IPS-20b (cell line): Measurements from ENCODE around the gene UGCG.
"Not testable (repeated sequence)": the region's sequence is repeated elsewhere in the genome, so short reads cannot be mapped to it uniquely, and the experiment has no call there.

Experiments
- H3K27ac ChIP-seq: one replicate; pipeline ENCODE4 v1.5.1; 2013; ENCODE audit warnings: low read length
- H3K27me3 ChIP-seq: 2 replicates; pipeline ENCODE4 v1.6.1; 2013; ENCODE audit warnings: mild to moderate bottlenecking, low read length, inconsistent platforms; ENCODE audit not compliant: insufficient read depth
- H3K36me3 ChIP-seq: 2 replicates; pipeline ENCODE4 v1.6.1; 2013; ENCODE audit warnings: low read depth, mild to moderate bottlenecking, inconsistent platforms, low read length, moderate library complexity; ENCODE audit not compliant: insufficient read depth
- H3K4me1 ChIP-seq: 2 replicates; pipeline ENCODE4 v1.6.1; 2013; ENCODE audit warnings: mild to moderate bottlenecking, control low read depth, inconsistent platforms, low read length, moderate library complexity; ENCODE audit not compliant: insufficient read depth
- H3K4me3 ChIP-seq: 2 replicates; pipeline ENCODE4 v1.5.1; 2013; ENCODE audit warnings: mild to moderate bottlenecking, low read length, inconsistent platforms
- H3K9ac ChIP-seq: 2 replicates; pipeline ENCODE4 v1.6.1; 2013; ENCODE audit warnings: low read depth, mild to moderate bottlenecking, inconsistent platforms, low read length, moderate library complexity
- H3K9me3 ChIP-seq: 2 replicates; pipeline ENCODE4 v1.6.1; 2013; ENCODE audit warnings: mild to moderate bottlenecking, low read depth, low read length, inconsistent platforms; ENCODE audit not compliant: insufficient read depth

Gene UGCG

DNA sequence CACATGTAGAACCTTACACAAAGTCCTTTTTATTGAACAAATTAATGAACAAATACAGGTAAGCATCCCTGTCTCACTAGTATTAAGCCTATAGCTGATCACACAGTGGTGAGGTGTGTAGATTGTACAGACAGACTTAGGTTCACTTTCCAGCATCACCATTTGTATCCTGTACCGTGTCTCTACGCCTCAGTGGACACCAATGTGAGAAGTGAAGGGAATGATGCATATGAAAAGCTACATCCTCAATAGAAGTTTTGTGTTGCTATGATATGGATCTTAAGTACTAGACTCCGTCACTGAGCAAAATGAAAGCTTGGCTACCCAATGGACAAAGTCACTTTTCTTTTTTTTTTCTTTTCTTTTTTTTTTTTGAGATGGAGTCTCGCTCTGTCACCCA, 46.6 kb downstream of the UGCG start:
- Histone ChIP-seq H3K4me3 (no peak overlapping the region), H3K27ac (no peak overlapping the region), H3K27me3 (no peaks in the 10 kb centered on the region), H3K4me1 (no peaks in the 10 kb centered on the region), H3K36me3 (no peaks in the 10 kb centered on the region), H3K9ac (no peak overlapping the region), H3K9me3 (no peaks in the 10 kb centered on the region)

DNA sequence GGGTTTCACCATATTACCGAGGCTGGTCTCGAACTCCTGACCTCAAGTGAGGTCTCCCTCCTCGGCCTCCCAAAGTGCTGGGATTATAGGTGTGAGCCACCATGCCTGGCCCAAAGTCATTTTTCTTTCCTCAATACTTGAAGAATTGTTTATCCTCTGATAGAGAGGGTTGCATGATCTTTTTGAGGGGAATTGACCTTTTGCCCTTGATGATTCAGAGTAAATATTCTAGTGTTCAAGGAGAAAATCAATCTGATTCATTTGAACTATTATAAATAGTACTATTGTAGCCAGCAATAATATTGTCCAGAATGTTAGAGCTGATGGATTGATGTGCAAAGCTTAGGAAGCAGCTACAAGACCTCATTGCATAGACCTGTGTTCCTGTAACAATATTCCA, 47.1 kb downstream of the UGCG start:
- Histone ChIP-seq H3K4me3 (no peak overlapping the region), H3K36me3 (no peaks in the 10 kb centered on the region), H3K27me3 (no peaks in the 10 kb centered on the region), H3K9me3 (no peaks in the 10 kb centered on the region), H3K27ac (no peak overlapping the region), H3K4me1 (no peaks in the 10 kb centered on the region), H3K9ac (no peak overlapping the region)

DNA sequence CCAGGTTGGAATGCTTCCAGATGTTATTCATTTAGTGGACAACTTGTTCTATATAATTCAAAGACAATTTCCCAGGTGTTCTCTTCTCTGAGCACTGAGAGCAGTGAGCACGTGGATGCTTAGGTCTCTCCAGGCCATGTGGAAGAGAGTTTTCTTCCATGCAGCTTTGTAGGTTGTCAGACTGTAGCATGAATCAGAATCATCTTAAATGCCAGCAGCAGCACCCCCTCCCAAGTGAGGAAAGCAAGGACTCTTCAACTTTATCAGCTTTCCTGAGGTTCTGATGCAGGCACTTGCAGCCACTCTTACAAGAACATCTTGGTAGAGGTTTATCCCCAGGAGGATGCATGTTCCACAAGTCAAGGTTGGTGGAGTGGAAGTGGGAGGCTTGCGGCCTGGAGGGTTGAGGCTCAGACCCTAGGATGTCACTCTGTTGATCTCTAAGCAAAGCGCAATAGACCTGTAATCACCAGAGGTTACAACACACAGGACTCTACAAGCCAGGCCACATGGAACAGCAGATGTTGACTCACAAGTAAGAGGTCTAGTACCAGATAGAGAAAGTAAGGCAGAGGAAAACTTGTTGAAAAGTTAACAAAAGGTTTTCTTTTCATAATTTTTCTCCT, 47.7 kb downstream of the UGCG start:
- H3K9ac ChIP-seq, result no peak overlapping the region
- no peaks in the 10 kb centered on the region for H3K4me1 ChIP-seq
- H3K27ac ChIP-seq, result no peak overlapping the region

DNA sequence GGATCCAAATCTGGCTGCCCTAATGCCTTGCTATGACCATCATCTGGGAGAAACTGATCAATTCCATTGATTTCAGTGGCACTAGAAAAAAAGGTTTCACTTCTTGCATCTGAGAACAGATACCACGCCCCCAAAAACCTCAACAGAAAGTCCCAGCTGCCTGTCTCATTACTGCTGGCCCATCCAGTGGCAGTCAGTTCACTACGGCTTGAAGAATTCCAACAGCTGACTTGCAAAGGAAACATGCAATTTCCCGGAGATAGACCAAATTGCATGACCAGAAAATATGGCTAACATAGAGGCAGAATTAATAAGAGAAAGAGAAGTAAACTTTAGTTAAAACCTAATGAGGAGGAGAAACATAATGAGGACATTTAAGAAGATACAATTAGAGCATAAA, 48.6 kb downstream of the UGCG start:
- no peaks in the 10 kb centered on the region for H3K9me3 ChIP-seq
- no peaks in the 10 kb centered on the region for H3K4me1 ChIP-seq
- H3K27ac ChIP-seq, result no peak overlapping the region
- no peaks in the 10 kb centered on the region for H3K36me3 ChIP-seq
- no peaks in the 10 kb centered on the region for H3K27me3 ChIP-seq
- no peak overlapping the region for H3K9ac ChIP-seq
- H3K4me3 ChIP-seq, result no peak overlapping the region

More for the DNA sequence above, 47.7 kb downstream of the UGCG start:
- Histone ChIP-seq H3K9me3 (no peaks in the 10 kb centered on the region), H3K27me3 (no peaks in the 10 kb centered on the region), H3K36me3 (no peaks in the 10 kb centered on the region), H3K4me3 (no peak overlapping the region)

DNA sequence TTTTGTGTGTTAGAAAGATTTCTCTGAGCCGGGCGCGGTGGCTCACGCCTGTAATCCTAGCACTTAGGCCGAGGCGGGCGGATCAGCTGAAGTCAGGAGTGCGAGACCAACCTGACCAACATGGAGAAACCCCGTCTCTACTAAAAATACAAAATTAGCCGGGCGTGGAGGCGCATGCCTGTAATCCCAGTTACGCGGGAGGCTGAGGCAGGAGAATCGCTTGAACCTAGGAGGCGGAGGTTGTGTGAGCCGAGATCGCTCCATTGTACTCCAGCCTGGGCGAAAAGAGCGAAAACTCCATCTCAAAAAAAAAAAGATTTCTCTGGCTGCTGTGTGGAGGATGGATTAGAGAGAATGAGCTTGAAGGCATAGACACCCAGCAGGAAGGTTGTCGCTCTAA, 51.5 kb downstream of the UGCG start:
- not testable (repeated sequence) for H3K9me3 ChIP-seq, H3K27ac ChIP-seq, H3K4me3 ChIP-seq, H3K9ac ChIP-seq, H3K27me3 ChIP-seq, H3K4me1 ChIP-seq, H3K36me3 ChIP-seq

DNA sequence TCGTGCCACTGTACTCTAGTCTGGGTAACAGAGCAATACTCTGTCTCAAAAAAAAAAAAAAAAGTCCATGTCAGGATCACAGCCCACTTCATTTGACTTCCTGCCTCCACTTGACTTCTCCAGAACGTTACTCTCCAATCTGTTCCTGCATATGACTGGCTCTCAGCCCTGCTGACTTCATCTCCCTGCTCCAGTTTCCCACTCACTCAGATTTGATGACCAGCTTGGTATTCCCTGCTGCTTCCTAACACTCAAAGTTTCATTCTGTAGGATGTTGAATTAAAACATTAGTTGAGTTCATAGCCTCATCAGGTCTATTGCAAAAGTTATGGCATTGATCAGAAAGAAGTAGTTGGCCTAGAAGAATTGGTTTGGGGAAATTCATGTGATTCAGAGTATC, 52.3 kb downstream of the UGCG start:
- Histone ChIP-seq H3K4me1 (no peaks in the 10 kb centered on the region), H3K27ac (no peak overlapping the region), H3K4me3 (no peak overlapping the region), H3K27me3 (no peaks in the 10 kb centered on the region), H3K9ac (no peak overlapping the region), H3K9me3 (no peaks in the 10 kb centered on the region), H3K36me3 (no peaks in the 10 kb centered on the region)

DNA sequence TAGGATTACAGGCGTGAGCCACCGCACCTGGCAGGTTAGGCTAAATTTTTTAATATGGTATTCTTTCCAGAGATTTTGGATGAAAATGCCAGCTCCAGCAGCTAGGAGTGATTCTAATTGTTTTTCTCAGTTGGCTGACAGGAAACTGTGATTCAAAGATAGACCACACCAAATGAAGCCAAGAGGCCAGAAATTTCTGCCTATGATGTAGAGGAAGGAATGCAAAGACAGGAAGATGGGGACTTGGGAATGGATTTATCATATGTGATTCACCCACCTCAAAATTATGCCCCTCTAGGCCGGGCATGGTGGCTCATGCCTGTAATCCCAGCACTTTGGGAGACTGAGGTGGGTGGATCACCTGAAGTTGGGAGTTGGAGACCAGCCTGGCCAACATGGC, 53.3 kb downstream of the UGCG start:
- Histone ChIP-seq H3K9me3 (no peaks in the 10 kb centered on the region), H3K4me1 (no peaks in the 10 kb centered on the region), H3K4me3 (no peak overlapping the region), H3K9ac (no peak overlapping the region), H3K27me3 (no peaks in the 10 kb centered on the region), H3K36me3 (no peaks in the 10 kb centered on the region), H3K27ac (no peak overlapping the region)

DNA sequence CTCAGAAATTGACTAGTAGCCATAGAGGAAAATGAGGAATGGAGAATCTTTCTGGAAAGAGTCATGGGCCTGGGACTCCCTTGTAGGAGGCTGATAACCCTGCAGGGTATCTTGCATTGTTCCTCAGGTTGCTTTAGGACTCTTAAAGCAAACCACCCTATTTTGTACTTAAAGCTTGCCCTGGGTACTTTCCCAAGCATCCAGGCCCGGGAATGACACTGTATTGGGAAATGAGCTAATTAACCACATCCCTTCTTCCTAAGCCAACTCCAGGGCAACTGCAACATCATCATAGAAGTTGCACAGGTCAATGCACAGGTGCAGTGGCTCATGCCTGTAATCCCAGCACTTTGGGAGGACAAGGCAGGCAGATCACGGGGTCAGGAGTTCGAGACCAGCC, 55.9 kb downstream of the UGCG start:
- Histone ChIP-seq H3K9me3 (no peaks in the 10 kb centered on the region), H3K4me3 (no peak overlapping the region), H3K4me1 (no peaks in the 10 kb centered on the region), H3K27ac (no peak overlapping the region), H3K27me3 (no peaks in the 10 kb centered on the region), H3K36me3 (no peaks in the 10 kb centered on the region), H3K9ac (no peak overlapping the region)

DNA sequence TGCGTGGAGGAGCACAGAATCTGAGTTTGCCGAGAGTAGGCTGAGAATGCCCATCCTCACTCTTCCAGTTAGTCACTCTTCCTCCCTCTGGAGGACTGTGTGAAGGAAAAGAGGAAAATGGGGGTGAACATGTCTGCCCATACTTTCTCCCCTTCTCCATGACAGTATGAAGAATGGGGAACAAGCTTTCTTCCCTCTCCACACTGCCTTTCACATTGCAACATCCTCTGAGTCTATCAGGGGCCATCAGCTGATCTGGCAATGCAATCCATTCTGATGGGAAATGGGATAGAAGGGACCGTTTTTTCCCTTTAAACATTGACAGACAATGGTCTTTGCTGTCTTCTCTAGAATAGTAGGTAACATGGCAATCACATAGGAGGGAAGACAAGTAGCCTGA, 56.8 kb downstream of the UGCG start:
- Histone ChIP-seq H3K36me3 (no peaks in the 10 kb centered on the region), H3K4me1 (no peaks in the 10 kb centered on the region), H3K9me3 (no peaks in the 10 kb centered on the region), H3K4me3 (no peak overlapping the region), H3K27me3 (no peaks in the 10 kb centered on the region), H3K27ac (no peak overlapping the region), H3K9ac (no peak overlapping the region)

DNA sequence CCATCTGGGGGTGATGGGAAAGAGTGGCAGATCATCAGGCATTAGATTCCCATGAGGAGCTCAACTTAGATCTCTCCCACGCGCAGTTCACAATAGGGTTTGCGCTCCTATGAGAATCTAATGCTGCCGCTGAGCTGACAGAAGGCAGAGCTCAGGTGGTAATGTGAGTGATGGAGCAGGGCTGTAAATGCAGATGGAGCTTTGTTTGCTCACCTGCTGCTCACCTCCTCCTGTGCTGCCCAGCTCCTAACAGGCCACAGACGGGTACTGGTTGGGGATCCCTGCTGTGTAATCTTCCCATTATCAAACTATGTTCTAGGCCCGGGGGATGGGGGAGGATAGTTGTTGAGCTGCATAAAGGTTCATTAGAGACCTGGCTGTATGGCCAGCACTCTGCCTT, 58.4 kb downstream of the UGCG start:
- Histone ChIP-seq H3K27ac (no peak overlapping the region), H3K4me1 (no peaks in the 10 kb centered on the region), H3K4me3 (no peak overlapping the region), H3K27me3 (no peaks in the 10 kb centered on the region), H3K36me3 (no peaks in the 10 kb centered on the region), H3K9ac (no peak overlapping the region), H3K9me3 (no peaks in the 10 kb centered on the region)

DNA sequence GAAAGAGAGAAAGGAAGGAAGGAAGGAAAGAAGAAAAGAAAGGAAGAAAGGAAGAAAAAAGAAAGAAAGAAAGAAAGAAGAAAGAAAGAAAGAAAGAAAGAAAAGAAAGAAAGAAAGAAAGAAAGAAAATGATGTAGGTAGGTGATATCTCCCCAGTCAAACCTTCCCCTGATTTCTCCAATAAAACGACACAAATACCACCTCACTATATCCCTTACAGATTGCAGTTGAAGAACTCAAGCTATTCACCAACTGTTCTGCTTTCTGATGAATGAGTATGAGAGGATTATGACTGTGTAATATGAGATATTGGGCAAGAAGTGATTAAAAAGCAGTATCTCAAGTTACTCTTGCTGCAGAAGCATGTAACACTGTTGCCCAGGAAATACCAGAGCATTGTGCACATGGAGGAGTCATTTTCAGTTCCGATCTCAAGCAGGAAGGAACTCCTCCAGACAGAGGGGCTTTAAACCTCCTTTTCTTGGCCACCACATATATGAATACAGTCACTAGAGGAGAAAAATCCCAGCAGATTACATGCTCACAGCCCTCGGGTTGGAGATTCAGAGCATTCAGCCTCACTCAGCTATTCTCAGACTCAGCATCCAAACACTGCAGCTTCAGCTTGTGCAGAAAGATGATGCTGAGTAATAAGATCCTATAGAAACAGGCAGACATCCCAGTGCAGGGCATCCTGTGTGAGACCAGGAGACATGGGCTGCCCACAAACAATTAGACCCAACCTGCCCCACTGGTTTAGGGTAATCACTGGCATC, 61.4 kb downstream of the UGCG start:
- Histone ChIP-seq H3K9me3 (no peaks in the 10 kb centered on the region), H3K4me3 (no peak overlapping the region), H3K36me3 (no peaks in the 10 kb centered on the region), H3K27me3 (no peaks in the 10 kb centered on the region), H3K4me1 (no peaks in the 10 kb centered on the region), H3K27ac (no peak overlapping the region), H3K9ac (no peak overlapping the region)
